Endothelial cell (in vitro differentiated cells): ENCODE measurements around the gene UGT3A1. TPM values are rescaled to one million over a fixed set of nuclear protein-coding genes. Genes with fewer than 3 reads are reported as not detected.
A peak's percentile ranks its signal among the peaks of the same experiment; 100 is the strongest.

Experiments used
- DNase-seq: peaks from one replicate; pipeline ENCODE4 v3.0.0; 2021; ENCODE audit warnings: low spot score
- H3K27ac Mint-ChIP-seq: one replicate; pipeline ENCODE4 v1.8.0; 2021; ENCODE audit warnings: mixed read lengths, inconsistent platforms; ENCODE audit not compliant: unreplicated experiment
- H3K27me3 Mint-ChIP-seq: one replicate; pipeline ENCODE4 v1.8.0; 2021; ENCODE audit warnings: mild to moderate bottlenecking, moderate library complexity, mixed read lengths, inconsistent platforms; ENCODE audit not compliant: unreplicated experiment
- H3K36me3 Mint-ChIP-seq: one replicate; pipeline ENCODE4 v1.8.0; 2021; ENCODE audit warnings: mild to moderate bottlenecking, low read depth, mixed read lengths, inconsistent platforms; ENCODE audit not compliant: unreplicated experiment
- H3K4me1 Mint-ChIP-seq: one replicate; pipeline ENCODE4 v1.8.0; 2021; ENCODE audit warnings: mild to moderate bottlenecking, mixed read lengths, inconsistent platforms; ENCODE audit not compliant: unreplicated experiment
- H3K4me3 Mint-ChIP-seq: one replicate; pipeline ENCODE4 v1.8.0; 2021; ENCODE audit warnings: mild to moderate bottlenecking, mixed read lengths, inconsistent platforms; ENCODE audit not compliant: unreplicated experiment
- H3K9me3 Mint-ChIP-seq: one replicate; pipeline ENCODE4 v1.8.0; 2021; ENCODE audit warnings: mixed read lengths, inconsistent platforms; ENCODE audit not compliant: unreplicated experiment
- CTCF ChIP-seq: fragments of 200-600 bp; sonication (generic); IDR thresholded peaks from one replicate; pipeline ENCODE4 v1.5.0; 2021; ENCODE audit warnings: antibody characterized with exemption; ENCODE audit not compliant: unreplicated experiment
- total RNA-seq: library from RNA; stranded (reverse); fragmentation: NEBNext Ultra II Directional; extraction: Animal tissue kit (Norgen Biotek cat#: 25700); gene quantifications from one replicate; pipeline ENCODE4 v1.2.1, GENCODE V29; 2021; ENCODE audit not compliant: unreplicated experiment

The UGT3A1 gene
- total RNA-seq, 1 donor from 2014 or later, result 0.85 TPM

GRCh38 chr5:35971186-35971877 is 19.9 kb downstream of the UGT3A1 start:
- no peak for DNase-seq
- Mint-ChIP-seq H3K27me3 (no peaks in the 10 kb centered on the region), H3K36me3 (peaks cover 4% of the 10 kb centered on the region), H3K4me3 (no peak overlapping the region), H3K4me1 (no peaks in the 10 kb centered on the region), H3K27ac (no peak overlapping the region), H3K9me3 (no peaks in the 10 kb centered on the region)
- no peak for TF ChIP-seq CTCF

- Mint-ChIP-seq H3K27me3 (no peaks in the 10 kb centered on the region), H3K9me3 (peaks cover 4% of the 10 kb centered on the region)
- no peak for DNase-seq
Observed at GRCh38 chr5:35963381-35963843, 27.8 kb downstream of the UGT3A1 start.

GRCh38 chr5:35960328-35960727 is 30.9 kb downstream of the UGT3A1 start:
- no peaks in the 10 kb centered on the region for H3K4me1 Mint-ChIP-seq
- no peak for TF ChIP-seq CTCF
- no peaks in the 10 kb centered on the region for H3K27me3 Mint-ChIP-seq
- no peak overlapping the region for H3K4me3 Mint-ChIP-seq
- H3K9me3 Mint-ChIP-seq, result peaks cover 4% of the 10 kb centered on the region
- H3K36me3 Mint-ChIP-seq, result no peaks in the 10 kb centered on the region
- H3K27ac Mint-ChIP-seq, result no peak overlapping the region
- DNase-seq, result no peak

More at GRCh38 chr5:35963381-35963843, 27.8 kb downstream of the UGT3A1 start:
- peak; percentile 62 for TF ChIP-seq CTCF
- no peak overlapping the region for H3K4me3 Mint-ChIP-seq
- H3K27ac Mint-ChIP-seq, result no peak overlapping the region
- no peaks in the 10 kb centered on the region for H3K4me1 Mint-ChIP-seq
- H3K36me3 Mint-ChIP-seq, result no peaks in the 10 kb centered on the region

- no peaks in the 10 kb centered on the region for H3K36me3 Mint-ChIP-seq
- DNase-seq, result no peak
- H3K4me1 Mint-ChIP-seq, result no peaks in the 10 kb centered on the region
- no peak for TF ChIP-seq CTCF
- H3K4me3 Mint-ChIP-seq, result no peak overlapping the region
- no peaks in the 10 kb centered on the region for H3K27me3 Mint-ChIP-seq
- no peaks in the 10 kb centered on the region for H3K9me3 Mint-ChIP-seq
- no peak overlapping the region for H3K27ac Mint-ChIP-seq
Observed at GRCh38 chr5:35956429-35956828, 34.8 kb downstream of the UGT3A1 start.

GRCh38 chr5:35954175-35954574 is 37.0 kb downstream of the UGT3A1 start:
- Mint-ChIP-seq H3K36me3 (no peaks in the 10 kb centered on the region), H3K27me3 (no peaks in the 10 kb centered on the region), H3K27ac (no peak overlapping the region), H3K4me1 (no peaks in the 10 kb centered on the region), H3K9me3 (no peaks in the 10 kb centered on the region), H3K4me3 (no peak overlapping the region)
- TF ChIP-seq CTCF, result no peak
- DNase-seq, result no peak
